K562 (cell line): Measurements from ENCODE around the gene GIT2. TPM values are rescaled to one million over a fixed set of nuclear protein-coding genes. Genes with fewer than 3 reads are reported as not detected.

Experiments used
- ARID1B ChIP-seq: fragments of 450-650 bp; IDR thresholded peaks from 2 replicates; pipeline ENCODE4 v1.6.1; 2016; ENCODE audit warnings: antibody characterized with exemption, mild to moderate bottlenecking, inconsistent platforms
- CGGBP1 ChIP-seq: fragments of 250-450 bp; sonication (Bioruptor Pico); IDR thresholded peaks from 2 replicates; pipeline ENCODE4 v1.9.0; 2021; ENCODE audit warnings: mild to moderate bottlenecking
- CREB3 ChIP-seq: fragments of 450-650 bp; conservative IDR thresholded peaks from 2 replicates; pipeline ENCODE4 v1.6.1; 2016; ENCODE audit warnings: missing genetic modification characterization, low read depth, mild to moderate bottlenecking, missing compliant biosample characterization, moderate library complexity
- CREM ChIP-seq: IDR thresholded peaks from 2 replicates; pipeline ENCODE4 v1.6.1; 2014; ENCODE audit warnings: antibody characterized with exemption, low read depth
- HDAC1 ChIP-seq, 2 experiments: fragments of 450-650 bp; IDR thresholded peaks; 2 replicates each; pipeline ENCODE4 v1.6.1; 2016 to 2017; ENCODE audit warnings: inconsistent platforms in 1 of 2, mild to moderate bottlenecking in 1 of 2, moderate library complexity in 1 of 2
- HNRNPL ChIP-seq: fragments of 200-400 bp; formaldehyde crosslinking; IDR thresholded peaks from 2 replicates; pipeline ENCODE4 v1.6.1; 2017; ENCODE audit warnings: low read depth, mild to moderate bottlenecking, low read length
- NFIC ChIP-seq: fragments of 450-650 bp; IDR thresholded peaks from 2 replicates; pipeline ENCODE4 v1.6.1; 2017; ENCODE audit warnings: mild to moderate bottlenecking, inconsistent platforms
- NR2F6 ChIP-seq: fragments of 450-650 bp; formaldehyde crosslinking; IDR thresholded peaks from 2 replicates; pipeline ENCODE4 v1.4.0; 2020; ENCODE audit warnings: mild to moderate bottlenecking
- NRF1 ChIP-seq, 2 experiments: fragments of 450-650 bp; IDR thresholded peaks in 1 of 2; conservative IDR thresholded peaks in 1 of 2; 2 replicates each; pipeline ENCODE4 v1.6.1; 2014; ENCODE audit warnings: mild to moderate bottlenecking in 2 of 2
- PHF8 ChIP-seq: fragments of 200-600 bp; sonication (generic); IDR thresholded peaks from 2 replicates; pipeline ENCODE4 v1.6.1; 2012; ENCODE audit warnings: mixed run types, mild to moderate bottlenecking, inconsistent platforms, low read length, moderate library complexity, borderline replicate concordance
- RBM15 ChIP-seq: fragments of 200-400 bp; formaldehyde crosslinking; IDR thresholded peaks from 2 replicates; pipeline ENCODE4 v1.6.1; 2018; ENCODE audit warnings: mild to moderate bottlenecking, low read length, moderate library complexity; ENCODE audit not compliant: insufficient read depth
- SMAD1 ChIP-seq: fragments of 150-350 bp; IDR thresholded peaks from 2 replicates; pipeline ENCODE4 v1.6.1; 2014; ENCODE audit warnings: low read length, low read depth; ENCODE audit not compliant: partially characterized antibody
- SMAD2 ChIP-seq: fragments of 150-350 bp; IDR thresholded peaks from 2 replicates; pipeline ENCODE4 v1.6.1; 2014; ENCODE audit warnings: low read depth, mild to moderate bottlenecking, low read length
- SMARCA4 ChIP-seq: fragments of 450-650 bp; IDR thresholded peaks from 2 replicates; pipeline ENCODE4 v1.6.1; 2016
- SOX6 ChIP-seq: fragments of 450-650 bp; IDR thresholded peaks from 2 replicates; pipeline ENCODE4 v1.6.1; 2014; ENCODE audit warnings: mild to moderate bottlenecking
- TGIF2 ChIP-seq: sonication (generic); formaldehyde crosslinking; IDR thresholded peaks from 2 replicates; pipeline ENCODE4 v1.8.1; 2022; ENCODE audit warnings: mild to moderate bottlenecking, missing genetic modification reagents, moderate library complexity
- TRIM25 ChIP-seq: fragments of 450-650 bp; IDR thresholded peaks from 2 replicates; pipeline ENCODE4 v1.7.0; 2016; ENCODE audit warnings: borderline replicate concordance
- YY1 ChIP-seq, 3 experiments: IDR thresholded peaks; 2 replicates each; pipeline ENCODE4 v1.6.1; 2011; ENCODE audit warnings: low read length in 2 of 3, mild to moderate bottlenecking in 2 of 3, moderate library complexity in 2 of 3, borderline replicate concordance in 1 of 3, control low read depth in 1 of 3, low read depth in 1 of 3; ENCODE audit not compliant: insufficient read depth in 3 of 3, insufficient replicate concordance in 2 of 3, control insufficient read depth in 1 of 3, insufficient read length in 1 of 3; ENCODE audit errors: extremely low read depth in 1 of 3
- polyA plus RNA-seq, 8 experiments: library from polyadenylated mRNA; depleted of rRNA in 4 of 8; stranded (reverse) in 5 of 8; unstranded in 3 of 8; fragments of >200 nt; fragmentation: Nextera tagmentation in 2 of 8; fragmentation: Illumina TruSeq in 1 of 8; extraction: Ambion mirVana in 2 of 8; extraction: Trizol in 1 of 8; gene quantifications; 2 replicates each; pipeline versions ENCODE4 v1.2.1 to v1.2.3, GENCODE V29; 2011 to 2014; ENCODE audit warnings: inconsistent platforms in 1 of 8, missing spikeins in 1 of 8
- total RNA-seq, 7 experiments: library from RNA; depleted of rRNA in 6 of 7; stranded (reverse); fragments of >200 nt in 6 of 7; fragmentation: Illumina TruSeq in 2 of 7; extraction: Trizol in 2 of 7; gene quantifications; 2 replicates each; pipeline versions ENCODE4 v1.2.1 to v1.2.3, GENCODE V29; 2011 to 2021; ENCODE audit warnings: low replicate concordance in 1 of 7
- TF ChIP-seq, protein P1 (sequence below): sonication (generic); formaldehyde crosslinking; IDR thresholded peaks from 2 replicates; pipeline ENCODE4 v1.8.0; 2022; ENCODE audit warnings: mild to moderate bottlenecking, missing genetic modification reagents, borderline replicate concordance

Gene GIT2
- total and polyA plus RNA-seq, 9 of the 15 experiments (the other 6 are each of a cell fraction or from before 2014, with no cell fraction given), result 4.0 to 30.4 (median 23.5) TPM

GRCh38 chr12:109899783-109900751 is 96.1 kb downstream of the GIT2 start, which contains the start of gene TCHP (continued):
- no peak for TF ChIP-seq RBM15
- TF ChIP-seq TRIM25, result no peak
- peak; percentile 88 for TF ChIP-seq CREM
- peak; percentile 55; the same call in 1 of the 2 replicates for TF ChIP-seq NFIC
- peak in 1 of 2 experiments; percentile 70; a peak in 2 of 4 replicates for TF ChIP-seq HDAC1 (IDR thresholded peaks at IDR 0.05)
- TF ChIP-seq ARID1B, result peak; percentile 41
- no peak for TF ChIP-seq SMAD2
- no peak for TF ChIP-seq SMAD1
- TF ChIP-seq HNRNPL, result no peak
- TF ChIP-seq YY1 (IDR thresholded peaks at IDR 0.05; ENCODE audit: borderline replicate concordance in 1 of 3, control insufficient read depth in 1 of 3, extremely low read depth in 1 of 3, insufficient read depth in 3 of 3, insufficient read length in 1 of 3, insufficient replicate concordance in 2 of 3, low read depth in 1 of 3, low read length in 2 of 3), result peak in 1 of 3 experiments; percentile 54
- no peak for TF ChIP-seq CREB3
- TF ChIP-seq NR2F6 (CRISPR knock-in tag), result no peak
- TF ChIP-seq PHF8, result peak; percentile 72; the same call in 1 of the 2 replicates
- no peak for TF ChIP-seq TGIF2 (CRISPR knock-in tag)
- TF ChIP-seq CGGBP1 (CRISPR knock-in tag), result no peak
- peak; percentile 48; the same call in 1 of the 2 replicates for TF ChIP-seq SOX6
- TF ChIP-seq, protein P1, sequence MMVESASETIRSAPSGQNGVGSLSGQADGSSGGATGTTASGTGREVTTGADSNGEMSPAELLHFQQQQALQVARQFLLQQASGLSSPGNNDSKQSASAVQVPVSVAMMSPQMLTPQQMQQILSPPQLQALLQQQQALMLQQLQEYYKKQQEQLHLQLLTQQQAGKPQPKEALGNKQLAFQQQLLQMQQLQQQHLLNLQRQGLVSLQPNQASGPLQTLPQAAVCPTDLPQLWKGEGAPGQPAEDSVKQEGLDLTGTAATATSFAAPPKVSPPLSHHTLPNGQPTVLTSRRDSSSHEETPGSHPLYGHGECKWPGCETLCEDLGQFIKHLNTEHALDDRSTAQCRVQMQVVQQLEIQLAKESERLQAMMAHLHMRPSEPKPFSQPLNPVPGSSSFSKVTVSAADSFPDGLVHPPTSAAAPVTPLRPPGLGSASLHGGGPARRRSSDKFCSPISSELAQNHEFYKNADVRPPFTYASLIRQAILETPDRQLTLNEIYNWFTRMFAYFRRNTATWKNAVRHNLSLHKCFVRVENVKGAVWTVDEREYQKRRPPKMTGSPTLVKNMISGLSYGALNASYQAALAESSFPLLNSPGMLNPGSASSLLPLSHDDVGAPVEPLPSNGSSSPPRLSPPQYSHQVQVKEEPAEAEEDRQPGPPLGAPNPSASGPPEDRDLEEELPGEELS, result no peak; the same call in 1 of the 2 replicates
- peak in 1 of 2 experiments; percentile 42; a peak in 3 of 4 replicates for TF ChIP-seq NRF1 (conservative IDR thresholded peaks at IDR 0.05 in 1 of 2, IDR thresholded peaks at IDR 0.05 in 1 of 2)
- peak; percentile 78 for TF ChIP-seq SMARCA4
